Activated T-cell treated with anti-CD3 and anti-CD28 coated beads, Interleukin-2, amount 50 U/mL, for 24 hours (primary cell): Measurements from ENCODE around the gene C6orf58.
"Not testable (repeated sequence)": the region's sequence is repeated elsewhere in the genome, so short reads cannot be mapped to it uniquely, and the experiment has no call there.

Experiments
- DNase-seq: peaks from one replicate; pipeline ENCODE4 v3.0.0-alpha.2; 2020
- H3K27ac Mint-ChIP-seq: 2 replicates; pipeline ENCODE4 v1.8.0; 2020; ENCODE audit warnings: mild to moderate bottlenecking, mixed read lengths
- H3K27me3 Mint-ChIP-seq: 2 replicates; pipeline ENCODE4 v1.8.0; 2020; ENCODE audit warnings: mixed read lengths
- H3K36me3 Mint-ChIP-seq: 2 replicates; pipeline ENCODE4 v1.8.0; 2020; ENCODE audit warnings: low read depth, mixed read lengths
- H3K4me1 Mint-ChIP-seq: 2 replicates; pipeline ENCODE4 v1.8.0; 2020; ENCODE audit warnings: low read depth, mixed read lengths
- H3K4me3 Mint-ChIP-seq: 2 replicates; pipeline ENCODE4 v1.8.0; 2020; ENCODE audit warnings: mild to moderate bottlenecking, moderate library complexity, mixed read lengths
- H3K9me3 Mint-ChIP-seq: 2 replicates; pipeline ENCODE4 v1.8.0; 2020; ENCODE audit warnings: mixed read lengths

Gene C6orf58

GRCh38 chr6:127578900-127579299 is 1.9 kb downstream of the C6orf58 start:
- H3K27me3 Mint-ChIP-seq: peaks cover 25% of the 10 kb centered on the region
- no peaks in the 10 kb centered on the region for H3K9me3 Mint-ChIP-seq
- H3K27ac Mint-ChIP-seq: no peak overlapping the region
- H3K4me1 Mint-ChIP-seq: peaks cover 7% of the 10 kb centered on the region
- no peak overlapping the region for H3K4me3 Mint-ChIP-seq
- H3K36me3 Mint-ChIP-seq: no peaks in the 10 kb centered on the region
- DNase-seq: no peak

GRCh38 chr6:127581576-127581975 is 4.6 kb downstream of the C6orf58 start:
- peaks cover 24% of the 10 kb centered on the region for H3K27me3 Mint-ChIP-seq
- peaks cover 7% of the 10 kb centered on the region for H3K4me1 Mint-ChIP-seq
- H3K4me3 Mint-ChIP-seq: no peak overlapping the region
- no peaks in the 10 kb centered on the region for H3K9me3 Mint-ChIP-seq
- no peaks in the 10 kb centered on the region for H3K36me3 Mint-ChIP-seq
- H3K27ac Mint-ChIP-seq: no peak overlapping the region
- DNase-seq: no peak

GRCh38 chr6:127582777-127583462 is 5.9 kb downstream of the C6orf58 start:
- no peaks in the 10 kb centered on the region for H3K9me3 Mint-ChIP-seq
- no peak overlapping the region for H3K27ac Mint-ChIP-seq

GRCh38 chr6:127585123-127585522 is 8.1 kb downstream of the C6orf58 start:
- H3K9me3 Mint-ChIP-seq: no peaks in the 10 kb centered on the region
- H3K27ac Mint-ChIP-seq: no peak overlapping the region
- DNase-seq: no peak
- H3K27me3 Mint-ChIP-seq: peaks cover 10% of the 10 kb centered on the region
- H3K4me1 Mint-ChIP-seq: peaks cover 2% of the 10 kb centered on the region
- no peaks in the 10 kb centered on the region for H3K36me3 Mint-ChIP-seq
- no peak overlapping the region for H3K4me3 Mint-ChIP-seq

More at GRCh38 chr6:127582777-127583462, 5.9 kb downstream of the C6orf58 start:
- Mint-ChIP-seq H3K4me1 (peaks cover 7% of the 10 kb centered on the region), H3K27me3 (peaks cover 17% of the 10 kb centered on the region), H3K4me3 (no peak overlapping the region), H3K36me3 (no peaks in the 10 kb centered on the region)
- DNase-seq: no peak

GRCh38 chr6:127586372-127586771 is 9.4 kb downstream of the C6orf58 start:
- Mint-ChIP-seq H3K4me3 (no peak overlapping the region), H3K36me3 (no peaks in the 10 kb centered on the region), H3K27me3 (peaks cover 9% of the 10 kb centered on the region), H3K4me1 (peaks cover 2% of the 10 kb centered on the region), H3K9me3 (no peaks in the 10 kb centered on the region), H3K27ac (no peak overlapping the region)
- no peak for DNase-seq

- no peaks in the 10 kb centered on the region for H3K36me3 Mint-ChIP-seq
- DNase-seq: no peak
- no peak overlapping the region for H3K4me3 Mint-ChIP-seq
- H3K27me3 Mint-ChIP-seq: peaks cover 16% of the 10 kb centered on the region
- no peak overlapping the region for H3K27ac Mint-ChIP-seq
- peaks cover under 1% of the 10 kb centered on the region for H3K4me1 Mint-ChIP-seq
- H3K9me3 Mint-ChIP-seq: no peaks in the 10 kb centered on the region
Measured at GRCh38 chr6:127587875-127588274, 10.9 kb downstream of the C6orf58 start.

GRCh38 chr6:127589135-127589534 is 12.2 kb downstream of the C6orf58 start:
- Mint-ChIP-seq H3K4me3 (no peak overlapping the region), H3K36me3 (no peaks in the 10 kb centered on the region), H3K27ac (no peak overlapping the region), H3K4me1 (no peaks in the 10 kb centered on the region), H3K27me3 (peaks cover 14% of the 10 kb centered on the region), H3K9me3 (no peaks in the 10 kb centered on the region)
- DNase-seq: no peak

GRCh38 chr6:127590344-127590743 is 13.4 kb downstream of the C6orf58 start:
- Mint-ChIP-seq H3K4me3 (no peak overlapping the region), H3K4me1 (no peaks in the 10 kb centered on the region), H3K9me3 (no peaks in the 10 kb centered on the region), H3K27me3 (peaks cover 12% of the 10 kb centered on the region), H3K27ac (no peak overlapping the region), H3K36me3 (no peaks in the 10 kb centered on the region)
- DNase-seq: no peak

GRCh38 chr6:127592964-127593363 is 16.0 kb downstream of the C6orf58 start:
- Mint-ChIP-seq H3K4me3 (no peak overlapping the region), H3K4me1 (no peaks in the 10 kb centered on the region), H3K27ac (no peak overlapping the region), H3K9me3 (no peaks in the 10 kb centered on the region), H3K36me3 (no peaks in the 10 kb centered on the region), H3K27me3 (peaks cover 12% of the 10 kb centered on the region)
- DNase-seq: no peak

- H3K27ac Mint-ChIP-seq, H3K4me3 Mint-ChIP-seq, H3K36me3 Mint-ChIP-seq, DNase-seq, H3K9me3 Mint-ChIP-seq, H3K4me1 Mint-ChIP-seq: not testable (repeated sequence)
- peaks cover 11% of the 10 kb centered on the region for H3K27me3 Mint-ChIP-seq
Measured at GRCh38 chr6:127593456-127593855, 16.5 kb downstream of the C6orf58 start.

- no peak overlapping the region for H3K4me3 Mint-ChIP-seq
- H3K36me3 Mint-ChIP-seq: no peaks in the 10 kb centered on the region
- DNase-seq: no peak
- no peaks in the 10 kb centered on the region for H3K4me1 Mint-ChIP-seq
- no peaks in the 10 kb centered on the region for H3K27me3 Mint-ChIP-seq
- H3K27ac Mint-ChIP-seq: no peak overlapping the region
- peaks cover 4% of the 10 kb centered on the region for H3K9me3 Mint-ChIP-seq
Measured at GRCh38 chr6:127606131-127606562, 29.2 kb downstream of the C6orf58 start.

GRCh38 chr6:127608554-127609270 is 31.7 kb downstream of the C6orf58 start:
- Mint-ChIP-seq H3K27ac (no peak overlapping the region), H3K27me3 (no peaks in the 10 kb centered on the region), H3K36me3 (no peaks in the 10 kb centered on the region), H3K4me1 (no peaks in the 10 kb centered on the region), H3K4me3 (no peak overlapping the region), H3K9me3 (no peaks in the 10 kb centered on the region)
- DNase-seq: no peak

GRCh38 chr6:127618729-127619128 is 41.8 kb downstream of the C6orf58 start:
- no peak for DNase-seq
- Mint-ChIP-seq H3K4me3 (no peak overlapping the region), H3K27ac (no peak overlapping the region), H3K9me3 (no peaks in the 10 kb centered on the region), H3K4me1 (no peaks in the 10 kb centered on the region), H3K36me3 (no peaks in the 10 kb centered on the region), H3K27me3 (no peaks in the 10 kb centered on the region)

- Mint-ChIP-seq H3K36me3 (no peaks in the 10 kb centered on the region), H3K4me1 (no peaks in the 10 kb centered on the region), H3K27me3 (no peaks in the 10 kb centered on the region), H3K27ac (no peak overlapping the region), H3K9me3 (no peaks in the 10 kb centered on the region), H3K4me3 (no peak overlapping the region)
- DNase-seq: no peak
Measured at GRCh38 chr6:127630800-127631199, 53.8 kb downstream of the C6orf58 start.

GRCh38 chr6:127634178-127634577 is 57.2 kb downstream of the C6orf58 start:
- Mint-ChIP-seq H3K4me3 (no peak overlapping the region), H3K27me3 (no peaks in the 10 kb centered on the region), H3K27ac (no peak overlapping the region), H3K9me3 (no peaks in the 10 kb centered on the region), H3K4me1 (no peaks in the 10 kb centered on the region), H3K36me3 (no peaks in the 10 kb centered on the region)
- DNase-seq: no peak
